AG09309 (cell line): ENCODE data around the gene BICDL2.
"Not testable (repeated sequence)": the region's sequence is repeated elsewhere in the genome, so short reads cannot be mapped to it uniquely, and the experiment has no call there.

Experiments
- DNase-seq: peaks from one replicate; pipeline ENCODE4 v3.0.0-alpha.2; 2010; ENCODE audit warnings: low read depth
- H3K4me3 ChIP-seq: 2 replicates; pipeline ENCODE4 v1.5.1; 2011; ENCODE audit warnings: mild to moderate bottlenecking, low read depth, low read length, moderate library complexity; ENCODE audit not compliant: control insufficient read depth
- CTCF ChIP-seq: IDR thresholded peaks from 2 replicates; pipeline ENCODE4 v1.5.1; 2011; ENCODE audit warnings: mild to moderate bottlenecking, low read depth, low read length, inconsistent platforms; ENCODE audit not compliant: insufficient read depth, control insufficient read depth; ENCODE audit errors: missing control alignments

BICDL2 gene

GRCh38 chr16:3036726-3037315 is at the start of gene BICDL2:
TSS of gene BICDL2 (minus strand) at chr16:3036944. CDS start at chr16:3035496, 1,448 bp downstream.
- H3K4me3 ChIP-seq, result no peak within 1 kb of the TSS
- DNase-seq, result no peak
- no peak for TF ChIP-seq CTCF

GRCh38 chr16:3085868-3086595 is 49.3 kb upstream of the BICDL2 start:
- no peak overlapping the region for H3K4me3 ChIP-seq
- TF ChIP-seq CTCF, result no peak
- DNase-seq, result no peak

- TF ChIP-seq CTCF, result no peak
- DNase-seq, result no peak
These were observed 48.4 kb upstream of the BICDL2 start for GRCh38 chr16:3084969-3085670.

GRCh38 chr16:3084491-3084890 is 47.7 kb upstream of the BICDL2 start:
- no peak overlapping the region for H3K4me3 ChIP-seq
- no peak for DNase-seq
- no peak for TF ChIP-seq CTCF

More at GRCh38 chr16:3084969-3085670, 48.4 kb upstream of the BICDL2 start:
- H3K4me3 ChIP-seq, result no peak overlapping the region

- not testable (repeated sequence) for DNase-seq, H3K4me3 ChIP-seq
These were observed 46.7 kb upstream of the BICDL2 start for GRCh38 chr16:3083408-3083807.

GRCh38 chr16:3081957-3082356 is 45.2 kb upstream of the BICDL2 start:
- H3K4me3 ChIP-seq, DNase-seq: not testable (repeated sequence)

GRCh38 chr16:3080024-3080423 is 43.3 kb upstream of the BICDL2 start:
- DNase-seq, result no peak
- no peak for TF ChIP-seq CTCF
- H3K4me3 ChIP-seq, result no peak overlapping the region
